ENCODE measurements around the gene MRPL11. TPM values are rescaled to one million over a fixed set of nuclear protein-coding genes. Genes with fewer than 3 reads are reported as not detected.

Gene MRPL11
- total and polyA plus RNA-seq, 10 of the 15 experiments (the other 5 are each of a cell fraction or from before 2014, with no cell fraction given) = 43.5 to 248 (median 109) TPM

DNA sequence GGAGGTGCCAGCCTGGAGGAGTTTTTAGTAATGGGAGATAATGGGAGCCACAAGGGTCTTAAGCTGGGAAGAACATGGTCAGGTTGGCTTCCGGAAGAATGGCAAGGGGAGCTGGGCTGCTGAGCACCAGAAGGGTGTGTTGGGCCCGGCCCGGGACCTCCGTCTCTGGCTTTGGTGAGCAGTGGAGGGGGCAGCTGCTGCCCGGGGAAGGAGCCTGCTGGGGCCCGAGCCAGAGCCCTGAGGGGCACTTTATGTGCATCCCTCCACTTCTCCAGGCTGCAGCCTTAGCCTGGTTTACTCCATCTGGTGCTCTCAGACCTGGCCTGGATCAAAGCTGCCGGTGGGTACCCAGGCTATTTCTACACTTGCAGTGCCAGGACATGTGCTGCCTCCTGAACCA is 26.5 kb downstream of the MRPL11 start (continued):
- no peak for TF ChIP-seq JUND (IDR thresholded peaks at IDR 0.05; ENCODE audit: low read depth, low read length)
- no peak for TF ChIP-seq NRF1 (conservative IDR thresholded peaks at IDR 0.05; ENCODE audit: low read depth, low read length)
- TF ChIP-seq ZBED1 (IDR thresholded peaks at IDR 0.05; ENCODE audit: borderline replicate concordance) = no peak
- no peak for TF ChIP-seq SIX5 (IDR thresholded peaks at IDR 0.05; ENCODE audit: low read depth, low read length, severe bottlenecking)
- no peak for TF ChIP-seq SMAD5 (IDR thresholded peaks at IDR 0.05; ENCODE audit: low read depth)

DNA sequence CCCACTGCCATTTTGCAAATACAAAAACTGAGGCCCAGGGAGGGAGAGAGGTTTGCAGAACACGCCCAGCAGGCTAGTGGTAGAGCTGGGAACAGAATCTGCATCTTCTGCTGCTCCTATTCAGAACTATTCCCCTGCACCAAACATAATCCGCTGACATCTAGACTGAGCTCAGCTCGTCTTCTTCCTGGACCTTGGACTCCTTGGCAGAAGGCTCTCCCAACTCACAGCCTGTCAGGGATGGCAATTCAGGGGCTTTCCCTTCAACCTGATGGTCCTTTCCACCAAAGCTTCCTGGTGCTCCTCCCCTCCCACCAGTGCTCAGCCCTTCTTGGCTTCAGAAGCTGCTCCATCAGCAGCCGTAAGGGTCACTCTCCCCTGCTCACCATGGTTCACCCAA is 27.3 kb downstream of the MRPL11 start:
- ChIA-PET POLR2A (no interaction called here), CTCF (interaction anchor here (1.4 to 5.4 kb wide), 4 partner anchors 9 to 267 kb away, joined by 4 to 27 read pairs (median 24); partner anchors contain the start of genes NPAS4 and RBM4B), SMC1A (ENCODE audit: uncharacterized antibody, unreplicated experiment) (interaction anchor here (1.3 to 2.6 kb wide), 2 partner anchors 10 to 68 kb away, joined by 3 to 8 read pairs; partner anchors contain the start of genes DPP3 and NPAS4), RAD21 (ENCODE audit: unreplicated experiment) (interaction anchor here (0.7 to 3.1 kb wide), 5 partner anchors 10 to 267 kb away, joined by 3 to 17 read pairs (median 3); partner anchors contain the start of gene RBM4B)
- no peak for DNase-seq (ENCODE audit: low read depth, low spot score)
- 47% methylated on average over 4 of the region's 4 CpGs for WGBS (ENCODE audit: insufficient coverage, insufficient replicate concordance, low lambda C conversion rate, missing lambda C conversion rate)
- peaks cover 0 to 4% of the 10 kb centered on the region in 2 experiments; a peak in 2 of 4 replicates for H3K27me3 ChIP-seq (replicated peaks in 1 of 2; ENCODE audit: control insufficient read depth in 2 of 2, insufficient read depth in 2 of 2, low read length in 1 of 2)
- BruUV-seq (replicated peaks) = no TSS peak
- no peaks in the 10 kb centered on the region for H4K20me1 ChIP-seq (ENCODE audit: control insufficient read depth, insufficient read depth)
- no peaks in the 10 kb centered on the region for H3K36me3 ChIP-seq (ENCODE audit: control insufficient read depth in 2 of 2, insufficient read depth in 2 of 2, low read length in 1 of 2)
- no peak overlapping the region for H3K27ac ChIP-seq (ENCODE audit: control insufficient read depth, insufficient read depth)
- in situ Hi-C loops (cut with MboI) = no loop called here
- no peaks in the 10 kb centered on the region for H3K79me2 ChIP-seq (ENCODE audit: control insufficient read depth, insufficient read depth, low read length)
- no peak overlapping the region for H3K4me2 ChIP-seq (ENCODE audit: control insufficient read depth, insufficient read depth)
- ATAC-seq = no peak
- no peak overlapping the region for H3K4me3 ChIP-seq
- H3K9me3 ChIP-seq (replicated peaks; ENCODE audit: control insufficient read depth, insufficient read depth, low read length) = no peaks in the 10 kb centered on the region
- H2AFZ ChIP-seq (ENCODE audit: control insufficient read depth, low read depth, low read length) = no peak overlapping the region
- FAIRE-seq = no peak
- no peak overlapping the region for H3K9ac ChIP-seq (ENCODE audit: control insufficient read depth, insufficient read depth, low read length)
- no peaks in the 10 kb centered on the region for H3K4me1 ChIP-seq (ENCODE audit: control insufficient read depth, insufficient read depth, low read length)
- intact Hi-C loops (cut with micrococcal nuclease; ENCODE audit: unreplicated experiment) = no loop called here
- TF ChIP-seq ZNF24 (IDR thresholded peaks at IDR 0.05) (no peak), ESRRA (IDR thresholded peaks at IDR 0.05; ENCODE audit: low read length) (no peak), POLR2AphosphoS2 (IDR thresholded peaks at IDR 0.05; ENCODE audit: low read depth, low read length) (no peak), HDGF (IDR thresholded peaks at IDR 0.05) (no peak), NFIC (IDR thresholded peaks at IDR 0.05; ENCODE audit: low read depth, low read length) (no peak), SIX5 (IDR thresholded peaks at IDR 0.05; ENCODE audit: low read depth, low read length, severe bottlenecking) (no peak), CBX5 (IDR thresholded peaks at IDR 0.05; ENCODE audit: low read depth) (no peak), TAF1 (IDR thresholded peaks at IDR 0.05; ENCODE audit: borderline replicate concordance, low read depth, low read length) (no peak)
- TF ChIP-seq, protein P1, sequence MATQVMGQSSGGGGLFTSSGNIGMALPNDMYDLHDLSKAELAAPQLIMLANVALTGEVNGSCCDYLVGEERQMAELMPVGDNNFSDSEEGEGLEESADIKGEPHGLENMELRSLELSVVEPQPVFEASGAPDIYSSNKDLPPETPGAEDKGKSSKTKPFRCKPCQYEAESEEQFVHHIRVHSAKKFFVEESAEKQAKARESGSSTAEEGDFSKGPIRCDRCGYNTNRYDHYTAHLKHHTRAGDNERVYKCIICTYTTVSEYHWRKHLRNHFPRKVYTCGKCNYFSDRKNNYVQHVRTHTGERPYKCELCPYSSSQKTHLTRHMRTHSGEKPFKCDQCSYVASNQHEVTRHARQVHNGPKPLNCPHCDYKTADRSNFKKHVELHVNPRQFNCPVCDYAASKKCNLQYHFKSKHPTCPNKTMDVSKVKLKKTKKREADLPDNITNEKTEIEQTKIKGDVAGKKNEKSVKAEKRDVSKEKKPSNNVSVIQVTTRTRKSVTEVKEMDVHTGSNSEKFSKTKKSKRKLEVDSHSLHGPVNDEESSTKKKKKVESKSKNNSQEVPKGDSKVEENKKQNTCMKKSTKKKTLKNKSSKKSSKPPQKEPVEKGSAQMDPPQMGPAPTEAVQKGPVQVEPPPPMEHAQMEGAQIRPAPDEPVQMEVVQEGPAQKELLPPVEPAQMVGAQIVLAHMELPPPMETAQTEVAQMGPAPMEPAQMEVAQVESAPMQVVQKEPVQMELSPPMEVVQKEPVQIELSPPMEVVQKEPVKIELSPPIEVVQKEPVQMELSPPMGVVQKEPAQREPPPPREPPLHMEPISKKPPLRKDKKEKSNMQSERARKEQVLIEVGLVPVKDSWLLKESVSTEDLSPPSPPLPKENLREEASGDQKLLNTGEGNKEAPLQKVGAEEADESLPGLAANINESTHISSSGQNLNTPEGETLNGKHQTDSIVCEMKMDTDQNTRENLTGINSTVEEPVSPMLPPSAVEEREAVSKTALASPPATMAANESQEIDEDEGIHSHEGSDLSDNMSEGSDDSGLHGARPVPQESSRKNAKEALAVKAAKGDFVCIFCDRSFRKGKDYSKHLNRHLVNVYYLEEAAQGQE (IDR thresholded peaks at IDR 0.05; ENCODE audit: low read depth, low read length) = no peak
- TF ChIP-seq, protein P2, sequence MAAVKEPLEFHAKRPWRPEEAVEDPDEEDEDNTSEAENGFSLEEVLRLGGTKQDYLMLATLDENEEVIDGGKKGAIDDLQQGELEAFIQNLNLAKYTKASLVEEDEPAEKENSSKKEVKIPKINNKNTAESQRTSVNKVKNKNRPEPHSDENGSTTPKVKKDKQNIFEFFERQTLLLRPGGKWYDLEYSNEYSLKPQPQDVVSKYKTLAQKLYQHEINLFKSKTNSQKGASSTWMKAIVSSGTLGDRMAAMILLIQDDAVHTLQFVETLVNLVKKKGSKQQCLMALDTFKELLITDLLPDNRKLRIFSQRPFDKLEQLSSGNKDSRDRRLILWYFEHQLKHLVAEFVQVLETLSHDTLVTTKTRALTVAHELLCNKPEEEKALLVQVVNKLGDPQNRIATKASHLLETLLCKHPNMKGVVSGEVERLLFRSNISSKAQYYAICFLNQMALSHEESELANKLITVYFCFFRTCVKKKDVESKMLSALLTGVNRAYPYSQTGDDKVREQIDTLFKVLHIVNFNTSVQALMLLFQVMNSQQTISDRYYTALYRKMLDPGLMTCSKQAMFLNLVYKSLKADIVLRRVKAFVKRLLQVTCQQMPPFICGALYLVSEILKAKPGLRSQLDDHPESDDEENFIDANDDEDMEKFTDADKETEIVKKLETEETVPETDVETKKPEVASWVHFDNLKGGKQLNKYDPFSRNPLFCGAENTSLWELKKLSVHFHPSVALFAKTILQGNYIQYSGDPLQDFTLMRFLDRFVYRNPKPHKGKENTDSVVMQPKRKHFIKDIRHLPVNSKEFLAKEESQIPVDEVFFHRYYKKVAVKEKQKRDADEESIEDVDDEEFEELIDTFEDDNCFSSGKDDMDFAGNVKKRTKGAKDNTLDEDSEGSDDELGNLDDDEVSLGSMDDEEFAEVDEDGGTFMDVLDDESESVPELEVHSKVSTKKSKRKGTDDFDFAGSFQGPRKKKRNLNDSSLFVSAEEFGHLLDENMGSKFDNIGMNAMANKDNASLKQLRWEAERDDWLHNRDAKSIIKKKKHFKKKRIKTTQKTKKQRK (IDR thresholded peaks at IDR 0.05; ENCODE audit: low read depth, low read length) = no peak
- TF ChIP-seq, protein P3, sequence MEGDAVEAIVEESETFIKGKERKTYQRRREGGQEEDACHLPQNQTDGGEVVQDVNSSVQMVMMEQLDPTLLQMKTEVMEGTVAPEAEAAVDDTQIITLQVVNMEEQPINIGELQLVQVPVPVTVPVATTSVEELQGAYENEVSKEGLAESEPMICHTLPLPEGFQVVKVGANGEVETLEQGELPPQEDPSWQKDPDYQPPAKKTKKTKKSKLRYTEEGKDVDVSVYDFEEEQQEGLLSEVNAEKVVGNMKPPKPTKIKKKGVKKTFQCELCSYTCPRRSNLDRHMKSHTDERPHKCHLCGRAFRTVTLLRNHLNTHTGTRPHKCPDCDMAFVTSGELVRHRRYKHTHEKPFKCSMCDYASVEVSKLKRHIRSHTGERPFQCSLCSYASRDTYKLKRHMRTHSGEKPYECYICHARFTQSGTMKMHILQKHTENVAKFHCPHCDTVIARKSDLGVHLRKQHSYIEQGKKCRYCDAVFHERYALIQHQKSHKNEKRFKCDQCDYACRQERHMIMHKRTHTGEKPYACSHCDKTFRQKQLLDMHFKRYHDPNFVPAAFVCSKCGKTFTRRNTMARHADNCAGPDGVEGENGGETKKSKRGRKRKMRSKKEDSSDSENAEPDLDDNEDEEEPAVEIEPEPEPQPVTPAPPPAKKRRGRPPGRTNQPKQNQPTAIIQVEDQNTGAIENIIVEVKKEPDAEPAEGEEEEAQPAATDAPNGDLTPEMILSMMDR (IDR thresholded peaks at IDR 0.05 in 2 of 3, conservative IDR thresholded peaks at IDR 0.05 in 1 of 3; ENCODE audit: control insufficient read depth in 2 of 3, extremely low read depth in 1 of 3, insufficient read depth in 1 of 3, low read depth in 3 of 3, low read length in 3 of 3) = no peak

Data from GM12878 (cell line).